GM21447 (cell line): Measurements from ENCODE around the gene NXPE3.

Experiments
- ATAC-seq: cut with Tn5 transposase; IDR thresholded peaks from one replicate; pipeline ENCODE4 v1.9.1; 2021; ENCODE audit not compliant: unreplicated experiment

Gene NXPE3

DNA sequence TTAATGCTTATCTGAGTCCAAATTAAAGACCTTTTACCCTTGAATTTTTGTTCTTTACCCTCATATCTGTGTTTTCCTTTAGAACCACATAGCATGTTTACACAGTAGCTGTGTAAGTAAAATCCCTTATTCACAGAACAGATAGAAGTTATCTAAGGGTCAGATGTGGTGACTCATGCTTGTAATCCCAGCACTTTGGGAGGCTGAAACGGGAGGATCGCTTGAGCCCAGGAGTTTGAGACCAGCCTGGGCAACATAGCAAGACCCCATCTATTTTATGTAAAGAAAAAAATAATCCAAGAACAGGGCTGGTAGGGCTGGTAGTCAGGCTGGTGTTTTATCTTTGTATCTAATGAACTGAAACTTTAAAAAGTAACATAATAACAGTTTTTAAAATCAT, 23.2 kb downstream of the NXPE3 start:
- ATAC-seq, result no peak

DNA sequence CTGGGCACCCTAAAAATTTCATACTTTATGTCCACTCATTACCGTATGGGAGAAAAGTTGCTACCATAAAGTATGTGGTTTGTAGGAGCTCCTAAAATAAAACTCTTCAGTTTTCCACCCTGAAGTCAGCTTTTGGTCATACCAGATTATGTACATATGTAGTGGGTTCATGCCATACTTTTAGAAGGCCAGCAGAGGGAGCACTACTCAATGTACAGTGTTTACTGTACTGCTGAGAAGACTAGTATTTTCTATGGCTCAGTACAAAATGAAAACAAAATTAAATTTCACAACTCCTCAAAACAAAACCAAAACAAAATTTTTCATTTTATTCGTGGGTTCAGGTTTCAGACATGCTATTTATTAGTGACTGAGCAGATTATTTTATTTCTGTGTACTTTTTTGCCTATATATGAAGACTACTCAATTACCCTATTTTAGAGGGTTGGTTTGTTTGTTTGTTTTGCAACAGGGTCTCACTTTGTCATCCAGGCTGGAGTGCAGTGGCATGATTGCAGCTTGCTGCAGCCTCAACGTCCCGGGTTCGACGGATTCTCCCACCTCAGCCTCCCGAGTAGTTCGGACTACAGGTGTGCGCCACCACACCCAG, 24.3 kb downstream of the NXPE3 start:
- ATAC-seq, result peak; percentile 96

DNA sequence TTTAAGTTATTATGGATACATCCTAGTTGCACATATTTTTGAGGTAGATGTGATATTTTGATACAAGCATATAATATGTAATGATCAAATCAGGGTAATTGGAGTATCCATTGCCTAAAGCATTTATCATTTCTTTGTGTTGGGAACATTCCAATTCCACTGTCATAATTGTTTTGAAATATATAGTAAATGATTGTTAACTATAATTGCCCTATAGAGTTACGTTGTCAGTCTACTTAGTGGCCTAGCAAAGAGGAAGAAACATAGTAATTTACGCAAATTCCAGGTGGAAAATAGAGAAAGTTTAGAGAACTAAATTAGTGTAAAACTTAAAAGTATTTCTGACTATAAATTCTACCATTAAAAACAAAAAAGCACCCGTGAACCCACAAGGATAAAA, 24.9 kb downstream of the NXPE3 start:
- ATAC-seq, result no peak

- no peak for ATAC-seq
Measured at GRCh38 chr3:101806491-101806890, 27.5 kb downstream of the NXPE3 start.

GRCh38 chr3:101807888-101808287, 28.9 kb downstream of the NXPE3 start:
- peak; percentile 66 for ATAC-seq

GRCh38 chr3:101809178-101810021, 30.4 kb downstream of the NXPE3 start:
- no peak for ATAC-seq

- no peak for ATAC-seq
Measured at GRCh38 chr3:101810022-101810418, 31.0 kb downstream of the NXPE3 start.

DNA sequence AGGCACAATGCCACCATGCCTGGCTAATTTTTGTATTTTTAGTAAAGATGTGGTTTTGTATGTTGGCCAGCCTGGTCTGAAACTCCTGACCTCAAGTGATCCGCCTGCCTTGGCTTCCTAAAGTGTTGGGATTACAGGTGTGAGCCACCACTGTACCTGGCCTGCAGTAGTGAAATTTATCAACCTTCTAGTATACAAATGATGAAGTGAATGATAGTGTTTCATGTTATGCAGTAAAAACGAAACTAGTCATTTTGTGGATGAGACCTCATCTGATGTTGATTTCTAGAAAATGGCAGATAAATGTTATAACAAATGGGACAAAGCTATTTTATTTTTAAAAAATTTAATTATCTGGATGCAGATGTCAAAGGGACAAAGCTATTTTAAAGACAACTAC, 32.9 kb downstream of the NXPE3 start:
- no peak for ATAC-seq

DNA sequence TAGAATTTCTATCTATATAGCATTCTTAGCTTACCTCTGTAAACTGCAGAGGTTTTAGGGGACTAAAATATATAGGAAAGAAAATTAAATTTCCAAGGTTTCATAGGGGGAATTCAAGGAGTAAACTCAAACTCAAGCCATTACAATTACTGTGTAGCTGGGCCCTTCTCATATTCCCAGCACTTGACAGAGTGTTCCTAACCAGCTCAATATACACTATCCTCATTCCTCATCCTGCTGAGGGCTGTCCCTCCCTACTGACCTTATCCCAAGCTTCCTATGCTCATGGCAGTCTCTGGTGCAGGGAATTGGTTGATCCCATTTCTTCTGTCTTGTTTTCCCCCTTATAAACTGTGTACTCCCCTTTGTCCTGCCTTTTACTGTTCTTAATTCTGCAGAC, 33.9 kb downstream of the NXPE3 start:
- ATAC-seq, result no peak

- no peak for ATAC-seq
Measured at GRCh38 chr3:101813817-101814440, 34.9 kb downstream of the NXPE3 start.

- no peak for ATAC-seq
Measured at GRCh38 chr3:101814835-101815234, 35.8 kb downstream of the NXPE3 start.

- ATAC-seq, result no peak
Measured at GRCh38 chr3:101816215-101817149, 37.5 kb downstream of the NXPE3 start.

- ATAC-seq, result no peak
Measured at GRCh38 chr3:101817992-101818391, 39.0 kb downstream of the NXPE3 start.

GRCh38 chr3:101819649-101820206, 40.7 kb downstream of the NXPE3 start:
- no peak for ATAC-seq

DNA sequence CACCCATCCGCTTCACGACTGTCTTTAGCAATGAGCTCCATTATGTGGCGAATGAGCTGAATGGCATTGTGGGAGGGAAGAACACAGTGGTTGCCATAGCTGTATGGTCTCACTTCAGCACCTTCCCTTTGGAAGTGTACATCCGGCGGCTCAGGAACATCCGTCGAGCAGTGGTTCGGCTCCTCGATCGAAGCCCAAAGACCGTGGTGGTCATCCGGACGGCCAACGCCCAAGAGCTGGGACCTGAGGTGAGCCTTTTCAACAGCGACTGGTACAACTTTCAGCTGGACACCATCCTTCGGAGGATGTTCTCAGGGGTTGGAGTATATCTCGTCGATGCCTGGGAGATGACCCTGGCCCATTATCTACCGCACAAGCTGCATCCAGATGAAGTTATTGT, 42.5 kb downstream of the NXPE3 start:
- no peak for ATAC-seq

- ATAC-seq, result no peak
Measured at GRCh38 chr3:101823525-101823924, 44.5 kb downstream of the NXPE3 start.

DNA sequence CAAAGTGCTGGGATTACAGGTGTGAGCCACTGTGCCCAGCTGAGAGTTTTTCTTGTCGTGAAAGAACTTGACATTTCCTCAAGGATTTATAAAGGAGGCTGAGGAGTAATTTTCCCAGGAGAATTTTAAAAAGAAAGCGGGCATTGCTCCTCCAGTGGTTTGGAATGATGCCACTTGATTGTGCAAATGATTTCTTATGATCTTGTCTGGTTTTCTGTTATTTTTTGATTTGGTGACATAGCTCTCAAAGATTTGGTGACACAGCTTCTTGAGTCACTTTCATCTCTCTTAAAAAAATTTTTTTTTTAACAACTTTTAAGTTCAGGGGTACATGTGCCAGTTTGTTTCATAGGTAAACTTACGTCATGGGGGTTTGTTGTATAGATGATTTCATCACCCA, 45.7 kb downstream of the NXPE3 start:
- no peak for ATAC-seq

DNA sequence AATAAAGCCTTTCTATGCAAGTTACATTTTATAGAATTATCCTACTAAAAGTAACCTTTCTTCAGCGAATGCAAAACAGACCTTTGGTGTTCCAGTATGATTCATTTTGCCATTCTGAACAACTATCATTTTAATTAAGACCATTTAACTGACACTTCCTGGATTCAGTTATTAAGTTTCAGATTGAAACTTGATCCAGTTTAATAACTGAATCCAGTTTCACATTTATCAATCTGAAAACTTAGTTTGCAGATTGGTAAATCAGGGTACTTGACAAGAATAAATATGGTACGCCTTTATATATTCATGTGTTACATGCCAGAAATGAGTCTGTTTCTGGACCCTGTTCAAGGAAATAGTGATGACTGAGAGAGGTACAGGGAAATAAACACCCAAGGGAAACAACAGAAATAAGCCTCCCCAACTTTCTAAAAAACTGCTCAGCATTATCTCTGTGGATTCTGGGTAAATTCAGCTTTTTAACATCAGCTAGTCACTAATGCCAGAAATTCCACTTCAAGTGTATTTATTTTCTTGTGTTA, 47.0 kb downstream of the NXPE3 start:
- no peak for ATAC-seq

DNA sequence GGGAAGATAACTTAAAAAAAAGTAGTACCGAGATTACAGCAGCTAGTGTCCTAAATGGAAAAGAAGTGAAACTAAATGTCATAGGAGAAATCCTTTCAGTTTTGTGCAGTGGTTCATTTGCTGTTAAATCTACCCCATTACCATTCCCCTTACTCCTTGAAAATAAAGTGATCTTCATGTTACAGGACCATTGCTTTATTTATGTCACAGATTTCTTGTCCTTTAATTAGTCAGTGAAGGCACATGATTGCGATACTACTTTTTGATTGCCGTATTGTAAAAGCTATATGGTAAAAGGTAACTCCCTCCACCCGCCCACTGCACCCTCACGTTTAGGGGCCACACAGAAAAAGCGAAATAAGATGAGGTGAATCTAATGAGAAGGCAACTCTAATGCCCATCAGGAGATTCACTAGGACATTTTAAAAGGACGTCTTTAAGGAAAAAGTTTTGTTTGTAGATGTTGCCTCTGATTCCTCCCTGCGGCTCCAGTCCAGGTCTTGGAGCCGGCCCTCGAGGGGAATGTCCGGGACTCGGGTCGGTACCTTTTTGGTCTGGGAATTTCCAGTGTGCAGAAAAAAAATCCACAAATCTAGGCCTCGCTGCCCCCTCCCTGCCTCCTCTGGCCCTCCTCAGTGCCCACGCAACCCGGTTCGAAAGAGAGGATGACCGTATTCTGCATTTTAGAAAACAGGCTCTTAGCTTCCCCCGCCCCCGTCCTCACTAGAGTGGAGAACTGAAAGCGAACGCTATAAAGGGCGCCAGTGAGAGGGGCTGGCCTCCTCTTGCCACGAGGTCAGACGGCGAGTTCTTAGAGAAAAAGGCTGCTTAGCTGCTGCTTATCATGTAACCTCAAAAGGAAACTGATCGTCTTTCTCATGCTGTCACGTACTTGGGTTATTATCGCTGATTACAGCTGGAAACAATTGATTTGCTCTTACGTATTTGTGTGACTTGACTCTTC, 48.5 kb downstream of the NXPE3 start:
- peak; percentile 71 for ATAC-seq
